Prostate gland (tissue), 2 donors: ENCODE results near the gene MAP1LC3C.

Experiments
- POLR2A ChIP-seq: fragments of 450-650 bp; IDR thresholded peaks from one replicate; pipeline ENCODE4 v1.6.1; 2016; ENCODE audit warnings: antibody characterized with exemption, mild to moderate bottlenecking
- POLR2AphosphoS5 ChIP-seq: sonication (generic); formaldehyde crosslinking; IDR thresholded peaks from one replicate; pipeline ENCODE4 v1.6.1; 2017; ENCODE audit warnings: antibody characterized with exemption
- TF ChIP-seq, protein P1 (sequence below), 4 experiments: fragments of 200-600 bp in 2 of 4; fragments of 450-650 bp in 2 of 4; sonication (generic) in 2 of 4; IDR thresholded peaks; 1 replicate in 3 of 4; 2 replicates in 1 of 4; pipeline ENCODE4 v1.5.1; 2016 to 2019; ENCODE audit warnings: antibody characterized with exemption in 4 of 4, mild to moderate bottlenecking in 2 of 4, moderate library complexity in 2 of 4

DNA sequence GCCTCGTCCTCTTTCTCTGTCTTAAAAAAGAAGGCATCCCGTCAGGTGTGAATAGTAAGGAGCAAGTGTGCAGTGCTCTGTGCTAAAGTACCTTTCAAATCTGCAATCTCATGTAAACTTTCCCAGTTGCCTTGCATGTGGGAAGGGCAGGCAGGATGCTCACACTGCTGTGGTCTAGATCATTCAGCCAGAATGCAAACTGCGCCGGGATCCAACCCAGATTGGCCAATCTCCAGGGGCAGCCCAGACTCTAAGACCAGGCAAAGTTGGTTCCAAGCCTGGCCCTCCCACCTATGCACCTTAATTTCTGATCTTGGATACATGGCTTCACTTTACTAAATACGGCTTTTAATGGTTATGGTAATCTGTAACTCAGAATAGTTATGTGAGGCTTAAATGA, 3.2 kb upstream of the MAP1LC3C start:
- TF ChIP-seq, protein P1, sequence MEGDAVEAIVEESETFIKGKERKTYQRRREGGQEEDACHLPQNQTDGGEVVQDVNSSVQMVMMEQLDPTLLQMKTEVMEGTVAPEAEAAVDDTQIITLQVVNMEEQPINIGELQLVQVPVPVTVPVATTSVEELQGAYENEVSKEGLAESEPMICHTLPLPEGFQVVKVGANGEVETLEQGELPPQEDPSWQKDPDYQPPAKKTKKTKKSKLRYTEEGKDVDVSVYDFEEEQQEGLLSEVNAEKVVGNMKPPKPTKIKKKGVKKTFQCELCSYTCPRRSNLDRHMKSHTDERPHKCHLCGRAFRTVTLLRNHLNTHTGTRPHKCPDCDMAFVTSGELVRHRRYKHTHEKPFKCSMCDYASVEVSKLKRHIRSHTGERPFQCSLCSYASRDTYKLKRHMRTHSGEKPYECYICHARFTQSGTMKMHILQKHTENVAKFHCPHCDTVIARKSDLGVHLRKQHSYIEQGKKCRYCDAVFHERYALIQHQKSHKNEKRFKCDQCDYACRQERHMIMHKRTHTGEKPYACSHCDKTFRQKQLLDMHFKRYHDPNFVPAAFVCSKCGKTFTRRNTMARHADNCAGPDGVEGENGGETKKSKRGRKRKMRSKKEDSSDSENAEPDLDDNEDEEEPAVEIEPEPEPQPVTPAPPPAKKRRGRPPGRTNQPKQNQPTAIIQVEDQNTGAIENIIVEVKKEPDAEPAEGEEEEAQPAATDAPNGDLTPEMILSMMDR (IDR thresholded peaks at IDR 0.05): no peak
- TF ChIP-seq POLR2A (no peak), POLR2AphosphoS5 (no peak)
